ENCODE data around the gene CTTNBP2NL. TPM values are rescaled to one million over a fixed set of nuclear protein-coding genes. Genes with fewer than 3 reads are reported as not detected.
A peak's percentile ranks its signal among the peaks of the same experiment; 100 is the strongest.

Gene CTTNBP2NL
- total and polyA plus RNA-seq, 4 donors, result 1.7 to 4.4 (median 3.0) TPM

GRCh38 chr1:112501810-112502641 lies 106.0 kb downstream of the CTTNBP2NL start:
- Histone ChIP-seq H3K9me3 (ENCODE audit: control insufficient read depth in 4 of 4, low read length in 3 of 4) (no peaks in the 10 kb centered on the region), H3K4me3 (ENCODE audit: low read depth in 1 of 3, low read length in 3 of 3) (peak overlapping the region; percentile 2 to 67 (median 60)), H3K36me3 (ENCODE audit: control insufficient read depth in 4 of 4, insufficient read depth in 3 of 4, low read depth in 1 of 4, low read length in 3 of 4) (no peaks in the 10 kb centered on the region), H3K27ac (ENCODE audit: low read depth in 1 of 2, low read length in 2 of 2) (no peak overlapping the region), H3K4me1 (ENCODE audit: control insufficient read depth in 4 of 4, insufficient read depth in 4 of 4, low read length in 3 of 4) (peaks cover 3 to 10% (median 6%) of the 10 kb centered on the region in 4 donors), H3K27me3 (ENCODE audit: control insufficient read depth in 4 of 4, insufficient read depth in 4 of 4, low read length in 3 of 4) (peaks cover 0 to 23% (median 5%) of the 10 kb centered on the region in 4 donors), H3K9ac (ENCODE audit: low read depth in 1 of 2, low read length in 2 of 2) (no peak overlapping the region)
- peak; percentile 54 for DNase-seq (ENCODE audit: low spot score)
- TF ChIP-seq REST (IDR thresholded peaks at IDR 0.05), result peak; percentile 39
- peak; percentile 44 for TF ChIP-seq CTCF (IDR thresholded peaks at IDR 0.05; ENCODE audit: low read depth, low read length, missing input control)
- no peak for TF ChIP-seq ATF3 (IDR thresholded peaks at IDR 0.05)
- peak; percentile 66 to 79 for TF ChIP-seq RAD21 (IDR thresholded peaks at IDR 0.05)
- 3% methylated on average over 65 of the region's 65 CpGs for WGBS

- DNase-seq (ENCODE audit: low spot score), result no peak
- Histone ChIP-seq H3K4me3 (ENCODE audit: low read depth in 1 of 3, low read length in 3 of 3) (no peak overlapping the region), H3K27me3 (ENCODE audit: control insufficient read depth in 4 of 4, insufficient read depth in 4 of 4, low read length in 3 of 4) (peaks cover 0 to 26% (median 5%) of the 10 kb centered on the region in 4 donors), H3K36me3 (ENCODE audit: control insufficient read depth in 4 of 4, insufficient read depth in 3 of 4, low read depth in 1 of 4, low read length in 3 of 4) (no peaks in the 10 kb centered on the region), H3K4me1 (ENCODE audit: control insufficient read depth in 4 of 4, insufficient read depth in 4 of 4, low read length in 3 of 4) (peaks cover 5 to 12% (median 11%) of the 10 kb centered on the region in 4 donors), H3K9me3 (ENCODE audit: control insufficient read depth in 4 of 4, low read length in 3 of 4) (no peaks in the 10 kb centered on the region), H3K9ac (ENCODE audit: low read depth in 1 of 2, low read length in 2 of 2) (no peak overlapping the region), H3K27ac (ENCODE audit: low read depth in 1 of 2, low read length in 2 of 2) (no peak overlapping the region)
- 77% methylated on average over 2 of the region's 2 CpGs for WGBS
- TF ChIP-seq TAF1 (conservative IDR thresholded peaks at IDR 0.05), result no peak
- no peak for TF ChIP-seq HNF4A (conservative IDR thresholded peaks at IDR 0.05)
- TF ChIP-seq MAX (IDR thresholded peaks at IDR 0.05), result no peak
- TF ChIP-seq FOXA1 (IDR thresholded peaks at IDR 0.05), result no peak
- TF ChIP-seq EGR1 (IDR thresholded peaks at IDR 0.05; ENCODE audit: low read depth in 2 of 2), result no peak
- no peak for TF ChIP-seq ATF3 (IDR thresholded peaks at IDR 0.05)
- no peak for TF ChIP-seq CTCF (IDR thresholded peaks at IDR 0.05; ENCODE audit: low read depth, low read length, missing input control)
- no peak for TF ChIP-seq REST (IDR thresholded peaks at IDR 0.05)
- no peak for TF ChIP-seq RAD21 (IDR thresholded peaks at IDR 0.05)
- no peak for TF ChIP-seq SP1 (IDR thresholded peaks at IDR 0.05)
- TF ChIP-seq YY1 (IDR thresholded peaks at IDR 0.05), result no peak
- TF ChIP-seq ZBTB33 (IDR thresholded peaks at IDR 0.05), result no peak
- no peak for TF ChIP-seq RXRA (IDR thresholded peaks at IDR 0.05)
- no peak for TF ChIP-seq NR2F2 (IDR thresholded peaks at IDR 0.05)
- no peak for TF ChIP-seq HNF4G (IDR thresholded peaks at IDR 0.05)
Measured at GRCh38 chr1:112502826-112503225, 106.8 kb downstream of the CTTNBP2NL start.
